HepG2 (cell line): ENCODE data around the gene ODC1. TPM values are rescaled to one million over a fixed set of nuclear protein-coding genes. Genes with fewer than 3 reads are reported as not detected.

ENCODE experiments used
- ATF7 ChIP-seq, 2 experiments: fragments of 450-650 bp in 1 of 2; sonication (generic) in 1 of 2; formaldehyde crosslinking in 1 of 2; IDR thresholded peaks; 2 replicates each; pipeline versions ENCODE4 v1.4.0 to v1.6.1; 2016 to 2020; ENCODE audit warnings: antibody characterized with exemption in 1 of 2, mild to moderate bottlenecking in 1 of 2, missing genetic modification reagents in 1 of 2
- CAMTA2 ChIP-seq: sonication (generic); formaldehyde crosslinking; IDR thresholded peaks from 2 replicates; pipeline ENCODE4 v1.4.0; 2020; ENCODE audit warnings: mild to moderate bottlenecking, missing genetic modification reagents, borderline replicate concordance
- DBP ChIP-seq: sonication (generic); formaldehyde crosslinking; IDR thresholded peaks from 2 replicates; pipeline ENCODE4 v1.4.0; 2020; ENCODE audit warnings: missing genetic modification reagents; ENCODE audit errors: not compliant biosample characterization
- KDM1A ChIP-seq: IDR thresholded peaks from 2 replicates; pipeline ENCODE4 v1.6.1; 2016; ENCODE audit warnings: missing compliant biosample characterization
- SMC3 ChIP-seq: IDR thresholded peaks from 2 replicates; pipeline ENCODE4 v1.6.1; 2011; ENCODE audit warnings: low read length, improper control_type of control experiment
- TIGD3 ChIP-seq: sonication (generic); formaldehyde crosslinking; IDR thresholded peaks from 2 replicates; pipeline ENCODE4 v1.5.1; 2020; ENCODE audit warnings: mild to moderate bottlenecking, missing genetic modification reagents, borderline replicate concordance
- ZBTB14 ChIP-seq: sonication (generic); formaldehyde crosslinking; IDR thresholded peaks from 2 replicates; pipeline ENCODE4 v1.4.0; 2020; ENCODE audit warnings: missing genetic modification reagents
- ZBTB37 ChIP-seq: sonication (generic); formaldehyde crosslinking; IDR thresholded peaks from 2 replicates; pipeline ENCODE4 v1.4.0; 2020; ENCODE audit warnings: mild to moderate bottlenecking, missing genetic modification reagents
- ZBTB42 ChIP-seq: sonication (generic); formaldehyde crosslinking; IDR thresholded peaks from 2 replicates; pipeline ENCODE4 v1.5.0; 2020; ENCODE audit warnings: mild to moderate bottlenecking, missing genetic modification reagents
- ZNF260 ChIP-seq: sonication (generic); formaldehyde crosslinking; IDR thresholded peaks from 2 replicates; pipeline ENCODE4 v1.4.0; 2020; ENCODE audit warnings: missing genetic modification reagents, low read depth, mild to moderate bottlenecking, borderline replicate concordance
- ZNF556 ChIP-seq: sonication (generic); formaldehyde crosslinking; IDR thresholded peaks from 2 replicates; pipeline ENCODE4 v1.4.0; 2020; ENCODE audit warnings: mild to moderate bottlenecking, missing genetic modification reagents, borderline replicate concordance
- ZNF749 ChIP-seq: sonication (generic); formaldehyde crosslinking; IDR thresholded peaks from 2 replicates; pipeline ENCODE4 v1.8.0; 2022; ENCODE audit warnings: mild to moderate bottlenecking, missing genetic modification reagents, moderate library complexity, borderline replicate concordance
- ZXDC ChIP-seq: sonication (generic); formaldehyde crosslinking; IDR thresholded peaks from 2 replicates; pipeline ENCODE4 v1.5.0; 2020; ENCODE audit warnings: mild to moderate bottlenecking, missing genetic modification reagents
- polyA plus RNA-seq, 8 experiments: library from polyadenylated mRNA; depleted of rRNA in 3 of 8; stranded (reverse) in 7 of 8; unstranded in 1 of 8; fragments of >200 nt; fragmentation: Illumina TruSeq in 4 of 8; extraction: Trizol in 4 of 8; gene quantifications; 2 replicates each; pipeline versions ENCODE4 v1.2.1 to v1.2.3, GENCODE V29; 2011 to 2016; ENCODE audit warnings: low read depth in 4 of 8, missing spikeins in 1 of 8, mixed read lengths in 1 of 8; ENCODE audit not compliant: insufficient read depth in 1 of 8
- total RNA-seq, 5 experiments: library from RNA; depleted of rRNA; stranded (reverse); fragments of >200 nt; fragmentation: Illumina TruSeq; extraction: Trizol; gene quantifications; 2 replicates each; pipeline ENCODE4 v1.2.3, GENCODE V29; 2016; ENCODE audit warnings: low read depth in 1 of 5

Gene ODC1
- total and polyA plus RNA-seq, 2 of the 13 experiments (the other 11 are each of a cell fraction or from before 2014, with no cell fraction given): 142 to 371 TPM

GRCh38 chr2:10392100-10392499 is 56.0 kb downstream of the ODC1 start (continued):
- TF ChIP-seq ZNF749 (CRISPR knock-in tag): no peak
- TF ChIP-seq ATF7 (IDR thresholded peaks at IDR 0.05): no peak
- no peak for TF ChIP-seq ATF7 (CRISPR knock-in tag; IDR thresholded peaks at IDR 0.05)
- TF ChIP-seq CAMTA2 (CRISPR knock-in tag): no peak
- TF ChIP-seq ZXDC (CRISPR knock-in tag): no peak
- TF ChIP-seq DBP (CRISPR knock-in tag): no peak
- no peak for TF ChIP-seq ZNF556 (CRISPR knock-in tag)
- TF ChIP-seq KDM1A (CRISPR knock-in tag): 0 out of 2 replicates have a peak, but pooled peaks have one; percentile 12
- no peak for TF ChIP-seq ZNF260 (CRISPR knock-in tag)
- TF ChIP-seq ZBTB14 (CRISPR knock-in tag): no peak
- TF ChIP-seq SMC3: no peak
- TF ChIP-seq ZBTB42 (CRISPR knock-in tag): no peak
- no peak for TF ChIP-seq ZBTB37
- no peak for TF ChIP-seq TIGD3 (CRISPR knock-in tag)
